Measurements from ENCODE around the gene ATG14. TPM values are rescaled to one million over a fixed set of nuclear protein-coding genes. Genes with fewer than 3 reads are reported as not detected.

Gene ATG14
- total and polyA plus RNA-seq, 2 experiments from 2014 or later = 3.8 to 14.7 TPM

GRCh38 chr14:55329999-55330710 is 81.5 kb downstream of the ATG14 start:
- DNase-seq = peak; percentile 61
- no peaks in the 10 kb centered on the region for H3K27me3 ChIP-seq (replicated peaks; ENCODE audit: insufficient read depth)
- H3K4me1 ChIP-seq (ENCODE audit: insufficient read depth) = peaks cover 5% of the 10 kb centered on the region
- peak overlapping the region; percentile 37; the same call in 1 of the 2 replicates for H2AFZ ChIP-seq
- H3K79me2 ChIP-seq (ENCODE audit: insufficient read depth) = peaks cover 80% of the 10 kb centered on the region
- no peaks in the 10 kb centered on the region for H3K36me3 ChIP-seq (ENCODE audit: low read depth)
- peak overlapping the region; percentile 53 for H3K27ac ChIP-seq
- H4K20me1 ChIP-seq (ENCODE audit: insufficient read depth) = no peaks in the 10 kb centered on the region; the same call in 1 of the 2 replicates
- H3K9me2 ChIP-seq (ENCODE audit: insufficient read depth) = no peaks in the 10 kb centered on the region
- peaks cover 17% of the 10 kb centered on the region for H3F3A ChIP-seq (ENCODE audit: insufficient read depth)
- TF ChIP-seq EZH2phosphoT487 (IDR thresholded peaks at IDR 0.05; ENCODE audit: insufficient read depth, low read depth) (no peak), EZH2 (IDR thresholded peaks at IDR 0.05; ENCODE audit: insufficient read depth, poor library complexity, severe bottlenecking) (no peak)
- H3K9ac ChIP-seq = peak overlapping the region; percentile 46
- peak overlapping the region; percentile 76 for H3K4me2 ChIP-seq (ENCODE audit: unreplicated experiment)
- WGBS, 2 experiments (ENCODE audit: low coverage in 1 of 2, low lambda C conversion rate in 2 of 2, missing lambda C conversion rate in 2 of 2) = 16 to 22% methylated on average over 6 of the region's 6 CpGs
- peak overlapping the region; percentile 41 for H3K4me3 ChIP-seq
- in situ Hi-C loops (cut with MboI) = no loop called here
- H3K9me3 ChIP-seq (ENCODE audit: low read depth) = no peaks in the 10 kb centered on the region

DNA sequence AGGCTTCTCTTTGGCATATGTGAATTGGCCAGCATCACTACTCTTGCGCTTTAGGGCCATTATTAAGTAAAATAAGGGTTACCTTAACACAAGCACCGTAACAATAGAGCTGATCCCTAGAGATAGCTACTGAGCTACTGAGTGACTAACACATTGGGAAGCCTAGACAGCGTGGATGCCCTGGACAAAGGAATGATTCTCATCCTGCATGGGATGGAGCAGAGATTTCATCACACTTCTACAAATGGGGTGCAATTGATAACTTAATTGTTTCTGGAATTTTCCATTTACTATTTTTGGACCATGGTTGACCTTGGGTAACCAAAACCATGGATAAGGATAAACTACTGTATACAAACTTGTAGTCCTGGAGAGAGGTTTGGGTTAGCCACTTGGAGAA is 83.3 kb downstream of the ATG14 start:
- in situ Hi-C loops (cut with MboI) = no loop called here
- no peak overlapping the region for H3K9ac ChIP-seq
- H4K20me1 ChIP-seq (ENCODE audit: insufficient read depth) = no peaks in the 10 kb centered on the region; the same call in 1 of the 2 replicates
- no peaks in the 10 kb centered on the region for H3K36me3 ChIP-seq (ENCODE audit: low read depth)
- no peak overlapping the region for H3K27ac ChIP-seq
- DNase-seq = peak; percentile 55
- TF ChIP-seq EZH2 (IDR thresholded peaks at IDR 0.05; ENCODE audit: insufficient read depth, poor library complexity, severe bottlenecking) (no peak), EZH2phosphoT487 (IDR thresholded peaks at IDR 0.05; ENCODE audit: insufficient read depth, low read depth) (no peak)
- H3K4me2 ChIP-seq (ENCODE audit: unreplicated experiment) = no peak overlapping the region
- peaks cover 80% of the 10 kb centered on the region for H3K79me2 ChIP-seq (ENCODE audit: insufficient read depth)
- H3K4me1 ChIP-seq (ENCODE audit: insufficient read depth) = peaks cover 5% of the 10 kb centered on the region
- no peaks in the 10 kb centered on the region for H3K9me3 ChIP-seq (ENCODE audit: low read depth)
- H3F3A ChIP-seq (ENCODE audit: insufficient read depth) = peaks cover 17% of the 10 kb centered on the region
- no peak overlapping the region for H3K4me3 ChIP-seq
- no peaks in the 10 kb centered on the region for H3K27me3 ChIP-seq (replicated peaks; ENCODE audit: insufficient read depth)
- 70 to 74% methylated on average over 3 of the region's 3 CpGs for WGBS, 2 experiments (ENCODE audit: low coverage in 1 of 2, low lambda C conversion rate in 2 of 2, missing lambda C conversion rate in 2 of 2)
- H2AFZ ChIP-seq = no peak overlapping the region
- H3K9me2 ChIP-seq (ENCODE audit: insufficient read depth) = no peaks in the 10 kb centered on the region

DNA sequence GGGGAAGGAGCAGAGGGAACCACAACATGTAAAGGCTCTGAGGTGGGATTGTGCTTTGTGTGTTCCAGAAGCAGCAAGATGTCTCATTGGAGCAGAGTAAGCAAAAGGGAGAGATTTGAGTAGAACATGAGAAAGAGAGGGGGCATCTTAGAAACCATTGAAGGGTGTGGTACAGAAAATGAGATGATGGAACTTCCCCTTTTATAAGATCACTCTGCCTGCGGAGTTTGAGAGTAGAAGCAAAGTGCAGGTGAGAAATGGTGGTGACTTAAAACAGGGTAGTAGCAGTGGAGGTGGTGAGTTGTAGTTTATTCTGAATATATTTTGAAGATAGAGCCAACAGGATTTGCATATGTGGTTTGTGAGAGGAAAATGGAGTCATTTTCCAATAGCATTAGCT is 84.5 kb downstream of the ATG14 start:
- in situ Hi-C loops (cut with MboI) = no loop called here
- no peak overlapping the region for H2AFZ ChIP-seq
- no peak overlapping the region for H3K4me3 ChIP-seq
- no peak overlapping the region for H3K27ac ChIP-seq
- no peaks in the 10 kb centered on the region; the same call in 1 of the 2 replicates for H4K20me1 ChIP-seq (ENCODE audit: insufficient read depth)
- TF ChIP-seq EZH2 (IDR thresholded peaks at IDR 0.05; ENCODE audit: insufficient read depth, poor library complexity, severe bottlenecking) (no peak), EZH2phosphoT487 (IDR thresholded peaks at IDR 0.05; ENCODE audit: insufficient read depth, low read depth) (no peak)
- no peaks in the 10 kb centered on the region for H3K9me3 ChIP-seq (ENCODE audit: low read depth)
- H3K4me2 ChIP-seq (ENCODE audit: unreplicated experiment) = no peak overlapping the region
- 100% methylated on average over 1 of the region's 1 CpG for WGBS, 2 experiments (ENCODE audit: low coverage in 1 of 2, low lambda C conversion rate in 2 of 2, missing lambda C conversion rate in 2 of 2)
- no peaks in the 10 kb centered on the region for H3K9me2 ChIP-seq (ENCODE audit: insufficient read depth)
- no peaks in the 10 kb centered on the region for H3K36me3 ChIP-seq (ENCODE audit: low read depth)
- peaks cover 17% of the 10 kb centered on the region for H3F3A ChIP-seq (ENCODE audit: insufficient read depth)
- no peak overlapping the region for H3K9ac ChIP-seq
- H3K79me2 ChIP-seq (ENCODE audit: insufficient read depth) = peaks cover 75% of the 10 kb centered on the region
- peaks cover 5% of the 10 kb centered on the region for H3K4me1 ChIP-seq (ENCODE audit: insufficient read depth)
- no peaks in the 10 kb centered on the region for H3K27me3 ChIP-seq (replicated peaks; ENCODE audit: insufficient read depth)
- DNase-seq = no peak

DNA sequence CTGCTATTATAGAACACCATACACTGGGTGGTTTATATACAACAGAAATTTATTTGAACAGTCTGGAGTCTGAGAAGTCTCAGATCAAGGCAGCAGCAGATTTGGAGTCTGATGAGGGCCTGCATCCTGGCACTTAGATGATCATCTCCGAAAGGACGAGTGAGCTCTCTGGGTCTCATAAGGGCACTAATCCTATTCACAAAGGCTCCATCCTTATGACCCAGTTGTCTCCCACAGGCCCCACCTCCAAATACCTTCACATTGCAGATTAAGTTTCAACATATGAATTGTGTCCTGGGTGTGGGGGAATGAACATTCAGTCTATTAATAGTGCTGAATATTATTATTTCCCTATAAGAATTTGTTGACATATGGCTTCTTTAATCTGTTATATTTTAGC is 86.8 kb downstream of the ATG14 start:
- peaks cover 81% of the 10 kb centered on the region for H3K79me2 ChIP-seq (ENCODE audit: insufficient read depth)
- 95 to 98% methylated on average over 2 of the region's 2 CpGs for WGBS, 2 experiments (ENCODE audit: low coverage in 1 of 2, low lambda C conversion rate in 2 of 2, missing lambda C conversion rate in 2 of 2)

More for the DNA sequence above, 86.8 kb downstream of the ATG14 start:
- in situ Hi-C loops (cut with MboI) = no loop called here
- peaks cover 5% of the 10 kb centered on the region; the same call in 1 of the 2 replicates for H3F3A ChIP-seq (ENCODE audit: insufficient read depth)
- no peak for DNase-seq
- no peak overlapping the region for H3K9ac ChIP-seq
- H2AFZ ChIP-seq = no peak overlapping the region
- no peak for TF ChIP-seq EZH2phosphoT487 (IDR thresholded peaks at IDR 0.05; ENCODE audit: insufficient read depth, low read depth)
- TF ChIP-seq EZH2 (IDR thresholded peaks at IDR 0.05; ENCODE audit: insufficient read depth, poor library complexity, severe bottlenecking) = no peak
- no peak overlapping the region for H3K4me3 ChIP-seq
- no peaks in the 10 kb centered on the region; the same call in 1 of the 2 replicates for H4K20me1 ChIP-seq (ENCODE audit: insufficient read depth)
- H3K36me3 ChIP-seq (ENCODE audit: low read depth) = no peaks in the 10 kb centered on the region
- no peaks in the 10 kb centered on the region for H3K9me3 ChIP-seq (ENCODE audit: low read depth)
- no peaks in the 10 kb centered on the region for H3K9me2 ChIP-seq (ENCODE audit: insufficient read depth)
- H3K27me3 ChIP-seq (replicated peaks; ENCODE audit: insufficient read depth) = no peaks in the 10 kb centered on the region
- H3K4me2 ChIP-seq (ENCODE audit: unreplicated experiment) = no peak overlapping the region
- no peak overlapping the region for H3K27ac ChIP-seq
- H3K4me1 ChIP-seq (ENCODE audit: insufficient read depth) = peaks cover under 1% of the 10 kb centered on the region; the same call in 1 of the 2 replicates

All from GM23248 (cell line).